HepG2 (cell line): ENCODE measurements around the gene SYT10. TPM values are rescaled to one million over a fixed set of nuclear protein-coding genes. Genes with fewer than 3 reads are reported as not detected.

Source experiments
- ATAC-seq: fragments of 200-7000 bp; cut with Tn5 transposase; 3 replicates; pipeline ENCODE4 v1.9.1; 2020; ENCODE audit warnings: mild to moderate bottlenecking, moderate library complexity
- BruUV-seq: library from RNA; stranded (reverse); fragments of 400-500 nt; replicated peaks from 2 replicates; lab custom pipeline; 2021; lab: Mats Ljungman, UMichigan
- CTCF ChIA-PET: fragments of 300-600 bp; formaldehyde crosslinking; extraction: SDS; loops from one replicate; lab custom pipeline; 2021; ENCODE audit warnings: low total read pairs, inconsistent platforms, low intra/inter-chr PET ratio; lab: Yijun Ruan, JAX
- POLR2A ChIA-PET: fragments of 350-600 bp; sonication (Branson Sonifier 250); formaldehyde crosslinking; loops from one replicate; lab custom pipeline; 2020; ENCODE audit warnings: antibody characterized with exemption, inconsistent platforms; lab: Yijun Ruan, JAX
- DNase-seq: peaks from one replicate; pipeline ENCODE4 v3.0.0-alpha.2; 2015; ENCODE audit warnings: low spot score
- FAIRE-seq: peaks from 3 replicates; lab custom pipeline; 2011; peaks lifted over from hg19 to GRCh38; lab: Jason Lieb, UNC
- H2AFZ ChIP-seq: one replicate; pipeline ENCODE4 v1.6.1; 2011; ENCODE audit warnings: low read length, inconsistent platforms
- H3K27ac ChIP-seq: fragments of 300-600 bp; 3 replicates; pipeline ENCODE4 v1.8.0; 2011; ENCODE audit warnings: mixed run types, mild to moderate bottlenecking, mixed read lengths, low read length, inconsistent platforms; ENCODE audit not compliant: insufficient read depth; ENCODE audit errors: extremely low read length
- H3K27me3 ChIP-seq, 2 experiments: fragments of 200-600 bp in 1 of 2; 2 replicates in 1 of 2; 3 replicates in 1 of 2; pipeline versions ENCODE4 v1.6.0 to v1.8.0; 2011; ENCODE audit warnings: low read length in 2 of 2, mild to moderate bottlenecking in 2 of 2, moderate library complexity in 2 of 2, inconsistent platforms in 1 of 2; ENCODE audit not compliant: insufficient read depth in 2 of 2, control insufficient read depth in 1 of 2
- H3K36me3 ChIP-seq, 2 experiments: fragments of 200-600 bp in 1 of 2; replicated peaks in 1 of 2; 2 replicates in 1 of 2; 3 replicates in 1 of 2; pipeline versions ENCODE4 v1.5.1 to v1.8.0; 2011; ENCODE audit warnings: low read length in 2 of 2, inconsistent platforms in 1 of 2; ENCODE audit not compliant: insufficient read depth in 2 of 2, control insufficient read depth in 1 of 2
- H3K4me1 ChIP-seq: 2 replicates; pipeline ENCODE4 v1.5.1; 2012; ENCODE audit warnings: low read length, inconsistent platforms; ENCODE audit not compliant: insufficient read depth
- H3K4me2 ChIP-seq: 2 replicates; pipeline ENCODE4 v1.6.0; 2011; ENCODE audit warnings: low read depth, low read length, inconsistent platforms
- H3K4me3 ChIP-seq, 3 experiments: fragments of 200-600 bp in 1 of 3; sonication (generic), shearing (Covaris generic) in 1 of 3; replicated peaks in 1 of 3; 2 replicates each; pipeline ENCODE4 v1.5.1; 2011 to 2016; ENCODE audit warnings: low read length in 3 of 3, inconsistent platforms in 2 of 3, low read depth in 2 of 3, mild to moderate bottlenecking in 2 of 3, control low read depth in 1 of 3, mixed read lengths in 1 of 3; ENCODE audit not compliant: insufficient read depth in 1 of 3
- H3K79me2 ChIP-seq: one replicate; pipeline ENCODE4 v1.6.1; 2011; ENCODE audit warnings: low read length, inconsistent platforms; ENCODE audit not compliant: insufficient read depth
- H3K9ac ChIP-seq: 2 replicates; pipeline ENCODE4 v1.6.0; 2011; ENCODE audit warnings: mild to moderate bottlenecking, low read depth, low read length, inconsistent platforms; ENCODE audit not compliant: insufficient read depth
- H3K9me3 ChIP-seq: 2 replicates; pipeline ENCODE4 v1.5.1; 2012; ENCODE audit warnings: mild to moderate bottlenecking, low read length
- H4K20me1 ChIP-seq: 2 replicates; pipeline ENCODE4 v1.6.0; 2011; ENCODE audit warnings: inconsistent platforms, mild to moderate bottlenecking, low read length, moderate library complexity; ENCODE audit not compliant: insufficient read depth
- AKNA ChIP-seq: sonication (generic); formaldehyde crosslinking; IDR thresholded peaks from 2 replicates; pipeline ENCODE4 v1.4.0; 2020; ENCODE audit warnings: missing genetic modification reagents, borderline replicate concordance
- FOXA3 ChIP-seq: IDR thresholded peaks from 2 replicates; pipeline ENCODE4 v1.6.1; 2016; ENCODE audit warnings: missing genetic modification reagents, missing compliant biosample characterization
- HNF1A ChIP-seq, 2 experiments: sonication (generic) in 1 of 2; formaldehyde crosslinking in 1 of 2; IDR thresholded peaks; 2 replicates each; pipeline versions ENCODE4 v1.4.0 to v1.6.1; 2016 to 2020; ENCODE audit warnings: borderline replicate concordance in 1 of 2, low read depth in 1 of 2, mild to moderate bottlenecking in 1 of 2, missing genetic modification reagents in 1 of 2
- RFXAP ChIP-seq: sonication (generic); formaldehyde crosslinking; IDR thresholded peaks from 2 replicates; pipeline ENCODE4 v1.4.0; 2020; ENCODE audit warnings: missing genetic modification reagents, borderline replicate concordance
- ZBTB1 ChIP-seq: sonication (generic); formaldehyde crosslinking; IDR thresholded peaks from 2 replicates; pipeline ENCODE4 v1.4.0; 2020; ENCODE audit warnings: missing genetic modification reagents, borderline replicate concordance
- ZNF207 ChIP-seq: fragments of 450-650 bp; IDR thresholded peaks from 2 replicates; pipeline ENCODE4 v1.6.1; 2016; ENCODE audit warnings: antibody characterized with exemption, borderline replicate concordance
- ZNF512B ChIP-seq: sonication (generic); formaldehyde crosslinking; IDR thresholded peaks from 2 replicates; pipeline ENCODE4 v1.5.1; 2020; ENCODE audit warnings: missing genetic modification reagents, mild to moderate bottlenecking, borderline replicate concordance
- ZNF543 ChIP-seq: sonication (generic); formaldehyde crosslinking; IDR thresholded peaks from 2 replicates; pipeline ENCODE4 v1.4.0; 2020; ENCODE audit warnings: mild to moderate bottlenecking, missing genetic modification reagents
- ZNF660 ChIP-seq: sonication (generic); formaldehyde crosslinking; IDR thresholded peaks from 2 replicates; pipeline ENCODE4 v1.5.1; 2020; ENCODE audit warnings: mild to moderate bottlenecking, low read depth, missing genetic modification reagents, borderline replicate concordance
- ZNF672 ChIP-seq: sonication (generic); formaldehyde crosslinking; IDR thresholded peaks from 2 replicates; pipeline ENCODE4 v1.8.1; 2022; ENCODE audit warnings: missing genetic modification reagents
- ZNF749 ChIP-seq: sonication (generic); formaldehyde crosslinking; IDR thresholded peaks from 2 replicates; pipeline ENCODE4 v1.8.0; 2022; ENCODE audit warnings: mild to moderate bottlenecking, missing genetic modification reagents, moderate library complexity, borderline replicate concordance
- WGBS: methylation state at CpG from one replicate; pipeline ENCODE4 v1.1.6; 2017; ENCODE audit warnings: low lambda C conversion rate; 5-methylcytosine and 5-hydroxymethylcytosine counted together
- in situ Hi-C: cut with HindIII; loops from 2 replicates; pipeline ENCODE4 v1.10.0; 2017; ENCODE audit warnings: low pct_unique_long_range_greater_than_20kb; ENCODE audit not compliant: extremely low pct_ligation_motif_present
- intact Hi-C: fragments of 100-400 bp; cut with micrococcal nuclease; formaldehyde crosslinking; loops from one replicate; pipeline ENCODE4 v1.10.0; 2022; ENCODE audit not compliant: unreplicated experiment
- polyA plus RNA-seq, 8 experiments: library from polyadenylated mRNA; depleted of rRNA in 3 of 8; stranded (reverse) in 7 of 8; unstranded in 1 of 8; fragments of >200 nt; fragmentation: Illumina TruSeq in 4 of 8; extraction: Trizol in 4 of 8; gene quantifications; 2 replicates each; pipeline versions ENCODE4 v1.2.1 to v1.2.3, GENCODE V29; 2011 to 2016; ENCODE audit warnings: low read depth in 4 of 8, missing spikeins in 1 of 8, mixed read lengths in 1 of 8; ENCODE audit not compliant: insufficient read depth in 1 of 8
- total RNA-seq, 5 experiments: library from RNA; depleted of rRNA; stranded (reverse); fragments of >200 nt; fragmentation: Illumina TruSeq; extraction: Trizol; gene quantifications; 2 replicates each; pipeline ENCODE4 v1.2.3, GENCODE V29; 2016; ENCODE audit warnings: low read depth in 1 of 5

SYT10 gene
- total and polyA plus RNA-seq, 2 of the 13 experiments (the other 11 are each of a cell fraction or from before 2014, with no cell fraction given), result not detected

- TF ChIP-seq HNF1A (IDR thresholded peaks at IDR 0.05; ENCODE audit: low read depth) (no peak), HNF1A (CRISPR knock-in tag; IDR thresholded peaks at IDR 0.05; ENCODE audit: borderline replicate concordance) (no peak), ZNF543 (CRISPR knock-in tag) (no peak)
- TF ChIP-seq, all 625 proteins: peak for 0
Measured at GRCh38 chr12:33376153-33376552, 63.5 kb downstream of the SYT10 start (continued).

GRCh38 chr12:33370318-33370717 lies 69.3 kb downstream of the SYT10 start:
- FAIRE-seq (no peak), DNase-seq (no peak), ATAC-seq (no peak)
- Histone ChIP-seq H3K27me3 (no peaks in the 10 kb centered on the region), H3K9me3 (no peaks in the 10 kb centered on the region), H3K27ac (no peak overlapping the region), H3K9ac (no peak overlapping the region), H3K36me3 (no peaks in the 10 kb centered on the region), H3K4me3 (no peak overlapping the region), H3K4me1 (no peaks in the 10 kb centered on the region), H3K4me2 (no peak overlapping the region), H4K20me1 (no peaks in the 10 kb centered on the region), H3K79me2 (no peaks in the 10 kb centered on the region), H2AFZ (no peak overlapping the region)
- in situ Hi-C loops (no loop called here), intact Hi-C loops (no loop called here)
- WGBS, result 5% methylated on average over 2 of the region's 2 CpGs
- POLR2A ChIA-PET, result no interaction called here
- BruUV-seq, result no TSS peak
- CTCF ChIA-PET, result no interaction called here
- TF ChIP-seq ZNF207 (no peak), ZNF512B (CRISPR knock-in tag) (no peak), ZBTB1 (CRISPR knock-in tag) (no peak), FOXA3 (CRISPR knock-in tag) (no peak), ZNF672 (CRISPR knock-in tag) (no peak), ZNF660 (CRISPR knock-in tag) (no peak), AKNA (CRISPR knock-in tag) (no peak), RFXAP (CRISPR knock-in tag) (no peak), ZNF749 (no peak)
